HEK293 (cell line): Measurements from ENCODE around the gene UGT2B17.
"Not testable (repeated sequence)": the region's sequence is repeated elsewhere in the genome, so short reads cannot be mapped to it uniquely, and the experiment has no call there.

Experiments
- CTCF ChIA-PET: fragments of 350-600 bp; formaldehyde crosslinking; extraction: SDS; loops from one replicate; lab custom pipeline; 2021; ENCODE audit warnings: antibody characterized with exemption; lab: Yijun Ruan, JAX
- POLR2A ChIA-PET: fragments of 300-600 bp; formaldehyde crosslinking; extraction: SDS; loops from one replicate; lab custom pipeline; 2020; ENCODE audit warnings: antibody characterized with exemption, inconsistent platforms; lab: Yijun Ruan, JAX
- H3K27ac ChIP-seq: fragments of 200-500 bp; sonication (Bioruptor generic); 2 replicates; pipeline ENCODE4 v1.5.1; 2014; ENCODE audit warnings: low read depth, low read length, control low read depth, inconsistent platforms; ENCODE audit errors: extremely low read depth
- H3K36me3 ChIP-seq, 2 experiments: fragments of 200-500 bp in 1 of 2; sonication (Bioruptor generic) in 1 of 2; 1 replicate in 1 of 2; 2 replicates in 1 of 2; pipeline ENCODE4 v1.5.1; 2014 to 2017; ENCODE audit warnings: inconsistent platforms in 2 of 2, low read length in 2 of 2; ENCODE audit not compliant: control insufficient read depth in 2 of 2, insufficient read depth in 1 of 2
- H3K4me1 ChIP-seq: fragments of 200-500 bp; sonication (Bioruptor generic); 2 replicates; pipeline ENCODE4 v1.5.1; 2014; ENCODE audit warnings: mild to moderate bottlenecking, low read length, inconsistent platforms; ENCODE audit not compliant: control insufficient read depth, insufficient read depth
- H3K4me3 ChIP-seq: 2 replicates; pipeline ENCODE4 v1.5.1; 2011; ENCODE audit warnings: low read depth, mild to moderate bottlenecking, control low read depth, low read length, moderate library complexity
- H3K9me3 ChIP-seq: fragments of 200-500 bp; sonication (Bioruptor generic); 2 replicates; pipeline ENCODE4 v1.5.1; 2014; ENCODE audit warnings: low read depth, low read length, inconsistent platforms; ENCODE audit not compliant: control insufficient read depth, insufficient read depth
- ZNF350 ChIP-seq: fragments of 450-650 bp; formaldehyde crosslinking; IDR thresholded peaks from 2 replicates; pipeline ENCODE4 v1.5.0; 2017; ENCODE audit warnings: missing biosample characterization, mild to moderate bottlenecking, missing genetic modification characterization
- ZNF692 ChIP-seq: fragments of 450-650 bp; formaldehyde crosslinking; IDR thresholded peaks from 2 replicates; pipeline ENCODE4 v1.5.1; 2016; ENCODE audit warnings: missing biosample characterization, missing genetic modification characterization
- TF ChIP-seq, protein P1 (sequence below): fragments of 450-650 bp; formaldehyde crosslinking; IDR thresholded peaks from 2 replicates; pipeline ENCODE4 v1.5.1; 2017; ENCODE audit warnings: missing biosample characterization, missing genetic modification characterization

Gene UGT2B17

GRCh38 chr4:68569466-68570121, 6.5 kb downstream of the UGT2B17 start (continued):
- TF ChIP-seq ZNF692 (tag by site-specific recombination), result no peak
- TF ChIP-seq, protein P1, sequence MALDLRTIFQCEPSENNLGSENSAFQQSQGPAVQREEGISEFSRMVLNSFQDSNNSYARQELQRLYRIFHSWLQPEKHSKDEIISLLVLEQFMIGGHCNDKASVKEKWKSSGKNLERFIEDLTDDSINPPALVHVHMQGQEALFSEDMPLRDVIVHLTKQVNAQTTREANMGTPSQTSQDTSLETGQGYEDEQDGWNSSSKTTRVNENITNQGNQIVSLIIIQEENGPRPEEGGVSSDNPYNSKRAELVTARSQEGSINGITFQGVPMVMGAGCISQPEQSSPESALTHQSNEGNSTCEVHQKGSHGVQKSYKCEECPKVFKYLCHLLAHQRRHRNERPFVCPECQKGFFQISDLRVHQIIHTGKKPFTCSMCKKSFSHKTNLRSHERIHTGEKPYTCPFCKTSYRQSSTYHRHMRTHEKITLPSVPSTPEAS (tag by site-specific recombination), result no peak
- no peak for TF ChIP-seq ZNF350 (tag by site-specific recombination)

- H3K27ac ChIP-seq, POLR2A ChIA-PET, H3K4me3 ChIP-seq, H3K9me3 ChIP-seq, CTCF ChIA-PET, H3K4me1 ChIP-seq, H3K36me3 ChIP-seq: not testable (repeated sequence)
These were observed 7.1 kb downstream of the UGT2B17 start for GRCh38 chr4:68569036-68569435.

GRCh38 chr4:68568535-68568934, 7.6 kb downstream of the UGT2B17 start:
- H3K9me3 ChIP-seq, H3K4me1 ChIP-seq, H3K4me3 ChIP-seq, CTCF ChIA-PET, H3K36me3 ChIP-seq, H3K27ac ChIP-seq, POLR2A ChIA-PET: not testable (repeated sequence)

DNA sequence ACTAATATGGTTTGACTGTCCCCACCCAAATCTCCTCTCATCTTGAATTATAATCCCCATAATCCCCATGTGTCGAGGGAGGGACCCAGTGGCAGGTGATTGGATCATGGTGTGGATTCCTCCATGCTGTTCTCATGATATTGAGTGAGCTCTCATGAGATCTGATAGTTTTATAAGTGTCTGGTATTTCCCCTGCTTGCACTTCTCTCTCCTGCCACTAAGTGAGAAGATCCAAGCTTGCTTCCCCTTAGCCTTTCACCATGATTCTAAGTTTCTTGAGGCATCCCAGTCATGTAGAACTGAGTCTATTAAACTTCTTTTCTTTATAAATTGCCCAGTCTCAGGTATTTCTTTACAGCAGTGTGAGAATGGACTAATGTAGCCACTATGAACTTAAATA, 9.8 kb downstream of the UGT2B17 start:
- H3K27ac ChIP-seq, CTCF ChIA-PET, H3K4me1 ChIP-seq, H3K4me3 ChIP-seq, POLR2A ChIA-PET, H3K36me3 ChIP-seq, H3K9me3 ChIP-seq: not testable (repeated sequence)

GRCh38 chr4:68565082-68565481, 11.0 kb downstream of the UGT2B17 start:
- H3K4me3 ChIP-seq, H3K4me1 ChIP-seq, H3K9me3 ChIP-seq, H3K36me3 ChIP-seq, H3K27ac ChIP-seq, POLR2A ChIA-PET, CTCF ChIA-PET: not testable (repeated sequence)

DNA sequence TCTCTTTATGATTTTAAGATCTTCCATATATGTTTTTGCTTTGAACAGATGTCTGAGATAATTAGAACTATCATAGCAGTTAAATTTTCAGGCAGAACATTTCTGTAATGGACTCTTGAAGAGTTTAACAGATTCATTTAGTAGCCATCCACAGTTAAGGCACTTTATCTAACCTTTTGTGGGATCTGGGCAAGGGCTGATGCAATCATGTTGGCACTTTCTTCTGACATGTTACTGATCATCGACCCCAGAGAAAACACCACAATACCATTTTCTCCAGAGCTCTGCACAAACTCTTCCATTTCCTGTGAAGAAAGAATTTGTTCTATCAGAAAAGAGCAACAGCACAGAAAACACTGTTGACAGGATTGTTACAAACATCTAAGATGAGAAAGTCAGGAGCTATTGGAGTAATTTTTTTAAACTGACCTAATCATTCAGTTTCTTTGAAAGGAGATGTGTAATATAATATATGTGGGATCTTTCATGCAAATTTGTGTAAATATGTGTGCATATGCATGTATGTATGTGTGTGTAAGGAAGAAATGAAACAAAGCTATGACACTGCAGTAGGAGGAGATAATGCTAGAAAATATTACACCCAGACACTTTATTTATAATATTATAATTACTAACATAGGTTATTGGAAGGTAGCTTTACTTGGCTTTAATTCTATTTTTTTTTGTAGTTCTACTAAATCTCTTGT, 15.6 kb downstream of the UGT2B17 start:
- H3K27ac ChIP-seq, H3K9me3 ChIP-seq, CTCF ChIA-PET, H3K36me3 ChIP-seq, H3K4me1 ChIP-seq, H3K4me3 ChIP-seq, POLR2A ChIA-PET: not testable (repeated sequence)

DNA sequence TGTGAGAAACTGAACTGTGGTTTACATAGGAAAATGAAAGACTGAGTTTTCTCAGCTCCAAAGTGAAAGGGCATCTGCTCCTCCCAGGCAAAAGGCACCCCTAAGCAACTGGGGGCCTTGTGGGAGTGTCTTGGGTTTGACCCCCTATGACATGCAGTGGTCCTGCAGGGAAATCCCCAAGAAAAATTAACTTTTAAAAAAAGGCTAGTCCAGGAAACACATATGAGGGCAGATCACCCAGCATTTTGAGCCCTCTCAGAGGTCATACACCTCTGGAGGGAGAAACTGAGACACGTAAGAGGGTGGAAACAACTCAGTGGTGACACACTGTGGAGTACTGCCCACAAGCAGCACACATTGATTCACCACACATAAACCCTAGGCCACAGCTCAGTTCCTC, 22.3 kb downstream of the UGT2B17 start:
- H3K36me3 ChIP-seq, H3K4me3 ChIP-seq, CTCF ChIA-PET, H3K9me3 ChIP-seq, H3K27ac ChIP-seq, POLR2A ChIA-PET, H3K4me1 ChIP-seq: not testable (repeated sequence)

GRCh38 chr4:68552818-68553811, 23.0 kb downstream of the UGT2B17 start:
- CTCF ChIA-PET, H3K27ac ChIP-seq, POLR2A ChIA-PET: not testable (repeated sequence)

GRCh38 chr4:68542742-68543141, 33.4 kb downstream of the UGT2B17 start:
- POLR2A ChIA-PET, CTCF ChIA-PET, H3K4me3 ChIP-seq, H3K4me1 ChIP-seq, H3K36me3 ChIP-seq, H3K9me3 ChIP-seq, H3K27ac ChIP-seq: not testable (repeated sequence)

More at GRCh38 chr4:68552818-68553811, 23.0 kb downstream of the UGT2B17 start:
- not testable (repeated sequence) for H3K4me1 ChIP-seq, H3K36me3 ChIP-seq, H3K9me3 ChIP-seq, H3K4me3 ChIP-seq
